HepG2 (cell line): ENCODE results near the gene KREMEN1. TPM values are rescaled to one million over a fixed set of nuclear protein-coding genes. Genes with fewer than 3 reads are reported as not detected.

Experiments used
- ATAC-seq: fragments of 200-7000 bp; cut with Tn5 transposase; 3 replicates; pipeline ENCODE4 v1.9.1; 2020; ENCODE audit warnings: mild to moderate bottlenecking, moderate library complexity
- BruUV-seq: library from RNA; stranded (reverse); fragments of 400-500 nt; replicated peaks from 2 replicates; lab custom pipeline; 2021; lab: Mats Ljungman, UMichigan
- CTCF ChIA-PET: fragments of 300-600 bp; formaldehyde crosslinking; extraction: SDS; loops from one replicate; lab custom pipeline; 2021; ENCODE audit warnings: low total read pairs, inconsistent platforms, low intra/inter-chr PET ratio; lab: Yijun Ruan, JAX
- POLR2A ChIA-PET: fragments of 350-600 bp; sonication (Branson Sonifier 250); formaldehyde crosslinking; loops from one replicate; lab custom pipeline; 2020; ENCODE audit warnings: antibody characterized with exemption, inconsistent platforms; lab: Yijun Ruan, JAX
- DNase-seq: peaks from one replicate; pipeline ENCODE4 v3.0.0-alpha.2; 2015; ENCODE audit warnings: low spot score
- FAIRE-seq: peaks from 3 replicates; lab custom pipeline; 2011; peaks lifted over from hg19 to GRCh38; lab: Jason Lieb, UNC
- H2AFZ ChIP-seq: one replicate; pipeline ENCODE4 v1.6.1; 2011; ENCODE audit warnings: low read length, inconsistent platforms
- H3K27ac ChIP-seq: fragments of 300-600 bp; 3 replicates; pipeline ENCODE4 v1.8.0; 2011; ENCODE audit warnings: mixed run types, mild to moderate bottlenecking, mixed read lengths, low read length, inconsistent platforms; ENCODE audit not compliant: insufficient read depth; ENCODE audit errors: extremely low read length
- H3K27me3 ChIP-seq, 2 experiments: fragments of 200-600 bp in 1 of 2; 2 replicates in 1 of 2; 3 replicates in 1 of 2; pipeline versions ENCODE4 v1.6.0 to v1.8.0; 2011; ENCODE audit warnings: low read length in 2 of 2, mild to moderate bottlenecking in 2 of 2, moderate library complexity in 2 of 2, inconsistent platforms in 1 of 2; ENCODE audit not compliant: insufficient read depth in 2 of 2, control insufficient read depth in 1 of 2
- H3K36me3 ChIP-seq, 2 experiments: fragments of 200-600 bp in 1 of 2; replicated peaks in 1 of 2; 2 replicates in 1 of 2; 3 replicates in 1 of 2; pipeline versions ENCODE4 v1.5.1 to v1.8.0; 2011; ENCODE audit warnings: low read length in 2 of 2, inconsistent platforms in 1 of 2; ENCODE audit not compliant: insufficient read depth in 2 of 2, control insufficient read depth in 1 of 2
- H3K4me1 ChIP-seq: 2 replicates; pipeline ENCODE4 v1.5.1; 2012; ENCODE audit warnings: low read length, inconsistent platforms; ENCODE audit not compliant: insufficient read depth
- H3K4me2 ChIP-seq: 2 replicates; pipeline ENCODE4 v1.6.0; 2011; ENCODE audit warnings: low read depth, low read length, inconsistent platforms
- H3K4me3 ChIP-seq, 3 experiments: fragments of 200-600 bp in 1 of 3; sonication (generic), shearing (Covaris generic) in 1 of 3; replicated peaks in 1 of 3; 2 replicates each; pipeline ENCODE4 v1.5.1; 2011 to 2016; ENCODE audit warnings: low read length in 3 of 3, inconsistent platforms in 2 of 3, low read depth in 2 of 3, mild to moderate bottlenecking in 2 of 3, control low read depth in 1 of 3, mixed read lengths in 1 of 3; ENCODE audit not compliant: insufficient read depth in 1 of 3
- H3K79me2 ChIP-seq: one replicate; pipeline ENCODE4 v1.6.1; 2011; ENCODE audit warnings: low read length, inconsistent platforms; ENCODE audit not compliant: insufficient read depth
- H3K9ac ChIP-seq: 2 replicates; pipeline ENCODE4 v1.6.0; 2011; ENCODE audit warnings: mild to moderate bottlenecking, low read depth, low read length, inconsistent platforms; ENCODE audit not compliant: insufficient read depth
- H3K9me3 ChIP-seq: 2 replicates; pipeline ENCODE4 v1.5.1; 2012; ENCODE audit warnings: mild to moderate bottlenecking, low read length
- H4K20me1 ChIP-seq: 2 replicates; pipeline ENCODE4 v1.6.0; 2011; ENCODE audit warnings: inconsistent platforms, mild to moderate bottlenecking, low read length, moderate library complexity; ENCODE audit not compliant: insufficient read depth
- CCDC6 ChIP-seq: sonication (generic); formaldehyde crosslinking; IDR thresholded peaks from 2 replicates; pipeline ENCODE4 v1.8.1; 2022; ENCODE audit warnings: mild to moderate bottlenecking, missing genetic modification reagents, moderate library complexity
- CEBPB ChIP-seq: IDR thresholded peaks from 2 replicates; pipeline ENCODE4 v1.6.1; 2011; ENCODE audit warnings: low read depth, low read length, improper control_type of control experiment, borderline replicate concordance
- CEBPG ChIP-seq: IDR thresholded peaks from 2 replicates; pipeline ENCODE4 v1.6.1; 2016
- HMG20A ChIP-seq: IDR thresholded peaks from 2 replicates; pipeline ENCODE4 v1.6.1; 2016; ENCODE audit warnings: borderline replicate concordance
- HOXA3 ChIP-seq: sonication (generic); formaldehyde crosslinking; IDR thresholded peaks from 2 replicates; pipeline ENCODE4 v1.5.0; 2020; ENCODE audit warnings: missing genetic modification reagents
- ISL2 ChIP-seq: sonication (generic); formaldehyde crosslinking; IDR thresholded peaks from 2 replicates; pipeline ENCODE4 v1.5.0; 2020; ENCODE audit warnings: missing genetic modification reagents
- NCOA2 ChIP-seq: sonication (generic); formaldehyde crosslinking; IDR thresholded peaks from 2 replicates; pipeline ENCODE4 v1.8.0; 2022; ENCODE audit warnings: inconsistent platforms
- NR2C2 ChIP-seq: sonication (generic); formaldehyde crosslinking; IDR thresholded peaks from 2 replicates; pipeline ENCODE4 v1.4.0; 2020; ENCODE audit warnings: missing genetic modification reagents, mild to moderate bottlenecking, moderate library complexity, borderline replicate concordance
- REPIN1 ChIP-seq: sonication (generic); formaldehyde crosslinking; IDR thresholded peaks from 2 replicates; pipeline ENCODE4 v1.8.0; 2022; ENCODE audit warnings: missing genetic modification reagents, low read depth, mild to moderate bottlenecking, borderline replicate concordance
- SOX13 ChIP-seq, 3 experiments: fragments of 450-650 bp in 1 of 3; sonication (generic) in 1 of 3; formaldehyde crosslinking in 1 of 3; IDR thresholded peaks in 2 of 3; conservative IDR thresholded peaks in 1 of 3; 2 replicates each; pipeline versions ENCODE4 v1.5.0 to v1.6.1; 2016 to 2020; ENCODE audit warnings: antibody characterized with exemption in 1 of 3, mild to moderate bottlenecking in 1 of 3, missing compliant biosample characterization in 1 of 3, missing genetic modification reagents in 1 of 3, moderate library complexity in 1 of 3
- TARDBP ChIP-seq: sonication (generic); formaldehyde crosslinking; IDR thresholded peaks from 2 replicates; pipeline ENCODE4 v1.8.0; 2022; ENCODE audit warnings: mild to moderate bottlenecking, missing genetic modification reagents
- TP53 ChIP-seq: sonication (generic); formaldehyde crosslinking; conservative IDR thresholded peaks from 2 replicates; pipeline ENCODE4 v1.4.0; 2020; ENCODE audit warnings: missing genetic modification reagents
- ZEB1 ChIP-seq: IDR thresholded peaks from 2 replicates; pipeline ENCODE4 v1.6.1; 2012; ENCODE audit warnings: mild to moderate bottlenecking, low read depth, inconsistent platforms; ENCODE audit not compliant: insufficient replicate concordance
- ZMYM3 ChIP-seq: sonication (generic); formaldehyde crosslinking; IDR thresholded peaks from 2 replicates; pipeline ENCODE4 v1.5.1; 2020; ENCODE audit warnings: mild to moderate bottlenecking, missing genetic modification reagents
- ZNF143 ChIP-seq: sonication (generic); formaldehyde crosslinking; IDR thresholded peaks from 2 replicates; pipeline ENCODE4 v1.4.0; 2020; ENCODE audit warnings: missing genetic modification reagents
- WGBS: methylation state at CpG from one replicate; pipeline ENCODE4 v1.1.6; 2017; ENCODE audit warnings: low lambda C conversion rate; 5-methylcytosine and 5-hydroxymethylcytosine counted together
- in situ Hi-C: cut with HindIII; loops from 2 replicates; pipeline ENCODE4 v1.10.0; 2017; ENCODE audit warnings: low pct_unique_long_range_greater_than_20kb; ENCODE audit not compliant: extremely low pct_ligation_motif_present
- intact Hi-C: fragments of 100-400 bp; cut with micrococcal nuclease; formaldehyde crosslinking; loops from one replicate; pipeline ENCODE4 v1.10.0; 2022; ENCODE audit not compliant: unreplicated experiment
- polyA plus RNA-seq, 8 experiments: library from polyadenylated mRNA; depleted of rRNA in 3 of 8; stranded (reverse) in 7 of 8; unstranded in 1 of 8; fragments of >200 nt; fragmentation: Illumina TruSeq in 4 of 8; extraction: Trizol in 4 of 8; gene quantifications; 2 replicates each; pipeline versions ENCODE4 v1.2.1 to v1.2.3, GENCODE V29; 2011 to 2016; ENCODE audit warnings: low read depth in 4 of 8, missing spikeins in 1 of 8, mixed read lengths in 1 of 8; ENCODE audit not compliant: insufficient read depth in 1 of 8
- total RNA-seq, 5 experiments: library from RNA; depleted of rRNA; stranded (reverse); fragments of >200 nt; fragmentation: Illumina TruSeq; extraction: Trizol; gene quantifications; 2 replicates each; pipeline ENCODE4 v1.2.3, GENCODE V29; 2016; ENCODE audit warnings: low read depth in 1 of 5
- TF ChIP-seq, protein P1 (sequence below): IDR thresholded peaks from 2 replicates; pipeline ENCODE4 v1.6.1; 2012; ENCODE audit warnings: low read depth, low read length, improper control_type of control experiment
- TF ChIP-seq, protein P2 (sequence below): sonication (generic); formaldehyde crosslinking; IDR thresholded peaks from 2 replicates; pipeline ENCODE4 v1.4.0; 2020; ENCODE audit warnings: missing genetic modification reagents
- TF ChIP-seq, protein P3 (sequence below): sonication (generic); formaldehyde crosslinking; IDR thresholded peaks from 2 replicates; pipeline ENCODE4 v1.4.0; 2020; ENCODE audit warnings: mild to moderate bottlenecking, missing genetic modification reagents

The KREMEN1 gene
- total and polyA plus RNA-seq, 2 of the 13 experiments (the other 11 are each of a cell fraction or from before 2014, with no cell fraction given), result 9.8 to 13.8 TPM

DNA sequence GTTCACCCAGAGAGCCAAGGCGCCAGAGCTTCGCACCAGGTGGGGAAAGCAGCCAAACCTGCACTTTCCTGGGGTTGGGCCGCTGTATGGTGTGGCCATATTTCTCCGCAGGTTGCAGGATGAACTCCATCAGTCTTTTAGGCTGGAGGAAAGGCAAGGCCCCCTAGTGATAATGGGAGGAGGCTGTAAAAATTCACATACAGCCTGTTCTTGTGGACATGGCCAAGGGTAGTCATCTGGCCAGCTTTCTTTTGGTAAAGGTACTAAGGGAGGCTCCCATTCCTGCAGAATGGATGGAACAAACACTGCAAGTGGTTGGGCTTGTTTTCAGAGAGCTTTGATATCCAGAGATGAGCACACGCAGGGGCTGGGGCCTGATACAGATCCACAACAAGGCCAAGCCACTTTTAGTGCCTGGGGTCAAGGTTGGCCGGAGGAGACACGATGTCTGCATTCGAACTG lies 40.8 kb upstream of the KREMEN1 start:
- peaks cover 96% of the 10 kb centered on the region for H3K4me1 ChIP-seq
- BruUV-seq, result no TSS peak
- TF ChIP-seq, protein P1, sequence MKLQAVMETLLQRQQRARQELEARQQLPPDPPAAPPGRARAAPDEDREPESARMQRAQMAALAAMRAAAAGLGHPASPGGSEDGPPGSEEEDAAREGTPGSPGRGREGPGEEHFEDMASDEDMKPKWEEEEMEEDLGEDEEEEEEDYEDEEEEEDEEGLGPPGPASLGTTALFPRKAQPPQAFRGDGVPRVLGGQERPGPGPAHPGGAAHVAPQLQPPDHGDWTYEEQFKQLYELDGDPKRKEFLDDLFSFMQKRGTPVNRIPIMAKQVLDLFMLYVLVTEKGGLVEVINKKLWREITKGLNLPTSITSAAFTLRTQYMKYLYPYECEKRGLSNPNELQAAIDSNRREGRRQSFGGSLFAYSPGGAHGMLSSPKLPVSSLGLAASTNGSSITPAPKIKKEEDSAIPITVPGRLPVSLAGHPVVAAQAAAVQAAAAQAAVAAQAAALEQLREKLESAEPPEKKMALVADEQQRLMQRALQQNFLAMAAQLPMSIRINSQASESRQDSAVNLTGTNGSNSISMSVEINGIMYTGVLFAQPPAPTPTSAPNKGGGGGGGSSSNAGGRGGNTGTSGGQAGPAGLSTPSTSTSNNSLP, result 0 out of 2 replicates have a peak, but pooled peaks have one; percentile 22
- TF ChIP-seq HOXA3 (CRISPR knock-in tag) (peak; percentile 39; the same call in 1 of the 2 replicates), NR2C2 (CRISPR knock-in tag) (peak; percentile 27; the same call in 1 of the 2 replicates), CCDC6 (0 out of 2 replicates have a peak, but pooled peaks have one; percentile 35), CEBPB (no peak), SOX13 (IDR thresholded peaks at IDR 0.05) (no peak), SOX13 (CRISPR knock-in tag; conservative IDR thresholded peaks at IDR 0.05 in 1 of 2, IDR thresholded peaks at IDR 0.05 in 1 of 2) (peak in 1 of 2 experiments; percentile 36; a peak in 2 of 4 replicates), ZEB1 (no peak), TARDBP (CRISPR knock-in tag) (peak; percentile 43; the same call in 1 of the 2 replicates), REPIN1 (no peak), NCOA2 (peak; percentile 62; the same call in 1 of the 2 replicates), ZNF143 (CRISPR knock-in tag) (0 out of 2 replicates have a peak, but pooled peaks have one; percentile 34), ZMYM3 (CRISPR knock-in tag) (0 out of 2 replicates have a peak, but pooled peaks have one; percentile 27), HMG20A (CRISPR knock-in tag) (no peak), ISL2 (CRISPR knock-in tag) (peak; percentile 65; the same call in 1 of the 2 replicates), TP53 (CRISPR knock-in tag) (0 out of 2 replicates have a peak, but pooled peaks have one; percentile 26), CEBPG (0 out of 2 replicates have a peak, but pooled peaks have one; percentile 14)
- TF ChIP-seq, protein P2, sequence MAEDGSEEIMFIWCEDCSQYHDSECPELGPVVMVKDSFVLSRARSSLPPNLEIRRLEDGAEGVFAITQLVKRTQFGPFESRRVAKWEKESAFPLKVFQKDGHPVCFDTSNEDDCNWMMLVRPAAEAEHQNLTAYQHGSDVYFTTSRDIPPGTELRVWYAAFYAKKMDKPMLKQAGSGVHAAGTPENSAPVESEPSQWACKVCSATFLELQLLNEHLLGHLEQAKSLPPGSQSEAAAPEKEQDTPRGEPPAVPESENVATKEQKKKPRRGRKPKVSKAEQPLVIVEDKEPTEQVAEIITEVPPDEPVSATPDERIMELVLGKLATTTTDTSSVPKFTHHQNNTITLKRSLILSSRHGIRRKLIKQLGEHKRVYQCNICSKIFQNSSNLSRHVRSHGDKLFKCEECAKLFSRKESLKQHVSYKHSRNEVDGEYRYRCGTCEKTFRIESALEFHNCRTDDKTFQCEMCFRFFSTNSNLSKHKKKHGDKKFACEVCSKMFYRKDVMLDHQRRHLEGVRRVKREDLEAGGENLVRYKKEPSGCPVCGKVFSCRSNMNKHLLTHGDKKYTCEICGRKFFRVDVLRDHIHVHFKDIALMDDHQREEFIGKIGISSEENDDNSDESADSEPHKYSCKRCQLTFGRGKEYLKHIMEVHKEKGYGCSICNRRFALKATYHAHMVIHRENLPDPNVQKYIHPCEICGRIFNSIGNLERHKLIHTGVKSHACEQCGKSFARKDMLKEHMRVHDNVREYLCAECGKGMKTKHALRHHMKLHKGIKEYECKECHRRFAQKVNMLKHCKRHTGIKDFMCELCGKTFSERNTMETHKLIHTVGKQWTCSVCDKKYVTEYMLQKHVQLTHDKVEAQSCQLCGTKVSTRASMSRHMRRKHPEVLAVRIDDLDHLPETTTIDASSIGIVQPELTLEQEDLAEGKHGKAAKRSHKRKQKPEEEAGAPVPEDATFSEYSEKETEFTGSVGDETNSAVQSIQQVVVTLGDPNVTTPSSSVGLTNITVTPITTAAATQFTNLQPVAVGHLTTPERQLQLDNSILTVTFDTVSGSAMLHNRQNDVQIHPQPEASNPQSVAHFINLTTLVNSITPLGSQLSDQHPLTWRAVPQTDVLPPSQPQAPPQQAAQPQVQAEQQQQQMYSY, result peak; percentile 84; the same call in 1 of the 2 replicates
- TF ChIP-seq, protein P3, sequence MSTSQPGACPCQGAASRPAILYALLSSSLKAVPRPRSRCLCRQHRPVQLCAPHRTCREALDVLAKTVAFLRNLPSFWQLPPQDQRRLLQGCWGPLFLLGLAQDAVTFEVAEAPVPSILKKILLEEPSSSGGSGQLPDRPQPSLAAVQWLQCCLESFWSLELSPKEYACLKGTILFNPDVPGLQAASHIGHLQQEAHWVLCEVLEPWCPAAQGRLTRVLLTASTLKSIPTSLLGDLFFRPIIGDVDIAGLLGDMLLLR (CRISPR knock-in tag), result 0 out of 2 replicates have a peak, but pooled peaks have one; percentile 17

More for the DNA sequence above, 40.8 kb upstream of the KREMEN1 start:
- no peak overlapping the region for H3K4me3 ChIP-seq
- FAIRE-seq (peak; percentile 8), DNase-seq (peak; percentile 78), ATAC-seq (peak; percentile 16)
- no peaks in the 10 kb centered on the region for H4K20me1 ChIP-seq
- POLR2A ChIA-PET, result interaction anchor here (1.0 to 5.0 kb wide), 13 partner anchors 9 to 213 kb away, joined by 3 to 44 read pairs (median 13); partner anchors contain the start of gene ZNRF3
- peak overlapping the region; percentile 67 for H3K4me2 ChIP-seq
- peaks cover 75% of the 10 kb centered on the region for H3K79me2 ChIP-seq
- peak overlapping the region; percentile 88 for H3K27ac ChIP-seq
- 35% methylated on average over 5 of the region's 8 CpGs for WGBS
- intact Hi-C loops (loop anchor here (5.0 kb wide), 1 partner anchor 145 kb away; no protein-coding TSS in a partner anchor), in situ Hi-C loops (loop anchor here (5.0 kb wide), 1 partner anchor 115 kb away; no protein-coding TSS in a partner anchor)
- peaks cover 16 to 54% of the 10 kb centered on the region in 2 experiments for H3K36me3 ChIP-seq
- peak overlapping the region; percentile 70 for H3K9ac ChIP-seq
- H2AFZ ChIP-seq, result no peak overlapping the region
- H3K27me3 ChIP-seq, result no peaks in the 10 kb centered on the region
- CTCF ChIA-PET, result no interaction called here
- H3K9me3 ChIP-seq, result no peaks in the 10 kb centered on the region
